Adrenal gland (tissue), 5 donors: ENCODE data around the gene CADPS.

Experiments used
- CTCF ChIP-seq, 6 experiments: fragments of 450-650 bp in 4 of 6; fragments of 200-600 bp in 2 of 6; sonication (generic) in 1 of 6; IDR thresholded peaks; 1 replicate in 5 of 6; 2 replicates in 1 of 6; pipeline versions ENCODE4 v1.5.1 to v1.8.0; 2016 to 2021; ENCODE audit warnings: antibody characterized with exemption in 6 of 6, mild to moderate bottlenecking in 2 of 6, moderate library complexity in 1 of 6
- POLR2A ChIP-seq, 2 donors: fragments of 450-650 bp; IDR thresholded peaks; one replicate each; pipeline ENCODE4 v1.6.1; 2017; ENCODE audit warnings: antibody characterized with exemption in 2 of 2, mild to moderate bottlenecking in 2 of 2, moderate library complexity in 1 of 2
- donor health status: DM: no; HTN: no; CAD: no.

DNA sequence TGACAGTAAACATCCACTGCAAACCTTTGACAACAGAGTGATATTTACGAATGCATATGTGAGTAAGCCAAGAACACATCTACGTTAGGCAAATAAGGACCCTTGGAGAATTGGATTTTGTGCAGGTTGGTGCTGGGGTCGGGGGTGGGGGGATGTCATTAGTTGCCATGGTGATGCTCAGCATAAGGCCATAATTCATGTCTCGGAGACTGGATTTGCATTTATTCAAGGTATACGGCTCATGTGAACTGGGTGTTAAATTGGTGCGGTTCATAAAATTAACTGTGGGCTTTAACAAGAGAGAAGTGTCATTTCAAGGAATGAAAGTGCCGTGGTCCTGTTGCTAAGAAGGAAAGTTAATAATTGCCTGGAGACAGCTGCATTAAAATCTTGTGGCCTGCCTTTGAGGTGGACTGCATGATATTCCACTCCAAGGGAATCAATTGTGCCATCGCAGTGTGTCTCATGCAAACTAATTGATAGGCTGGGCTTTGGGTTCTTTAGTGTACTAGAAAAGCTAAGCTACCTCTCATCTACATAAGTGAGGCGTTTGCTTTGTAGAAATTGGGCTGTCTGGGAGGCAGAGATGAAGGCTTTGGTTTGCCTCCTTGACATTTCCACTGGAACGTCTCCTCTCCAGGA, 273.0 kb downstream of the CADPS start:
- TF ChIP-seq CTCF (IDR thresholded peaks at IDR 0.05) (no peak), POLR2A (IDR thresholded peaks at IDR 0.05) (no peak)
